ENCODE results near the gene MSH3. TPM values are rescaled to one million over a fixed set of nuclear protein-coding genes. Genes with fewer than 3 reads are reported as not detected.

MSH3 gene
- polyA plus RNA-seq, 3 donors: 4.5 to 9.9 (median 8.0) TPM

DNA sequence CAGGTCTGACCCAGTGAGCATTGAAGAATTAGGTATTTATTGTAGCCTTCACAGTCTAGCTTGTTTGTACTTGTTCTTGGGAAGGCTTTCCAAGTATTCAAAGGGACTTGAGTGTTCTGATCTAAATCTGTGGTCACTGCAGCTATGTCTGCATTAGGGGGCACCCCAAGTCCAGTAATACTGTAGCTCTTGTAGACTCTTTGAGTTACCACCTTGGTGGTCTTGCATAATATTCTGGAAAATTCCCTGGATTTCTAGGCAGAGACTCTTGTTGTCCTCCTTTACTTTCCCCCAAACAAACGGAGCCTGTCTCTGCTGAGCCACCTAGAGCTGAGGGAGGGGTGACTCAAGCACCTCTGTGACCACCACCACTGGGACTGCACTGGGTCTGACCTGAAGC, 149.9 kb downstream of the MSH3 start:
- H3K79me2 ChIP-seq (ENCODE audit: insufficient read depth, low read length): no peaks in the 10 kb centered on the region
- Mint-ChIP-seq H3K9me3 (peaks cover 0 to 3% (median 0%) of the 10 kb centered on the region in 7 donors), H3K27ac (peak overlapping the region in 1 of 7 donors; percentile 27), H3K36me3 (peaks cover 56 to 61% of the 10 kb centered on the region in 2 donors), H3K27me3 (ENCODE audit: low read depth in 3 of 3) (peaks cover 0 to 1% (median 0%) of the 10 kb centered on the region in 3 donors), H3K4me1 (no peaks in the 10 kb centered on the region), H3K4me3 (no peak overlapping the region)
- intact Hi-C loops (cut with micrococcal nuclease): no loop called here
- H3K4me2 ChIP-seq (replicated peaks; ENCODE audit: extremely low read depth, low read length, poor library complexity, severe bottlenecking): no peak overlapping the region
- H4K20me1 ChIP-seq (ENCODE audit: insufficient read depth, low read length): no peaks in the 10 kb centered on the region
- DNase-seq: no peak
- TF ChIP-seq, protein P1, sequence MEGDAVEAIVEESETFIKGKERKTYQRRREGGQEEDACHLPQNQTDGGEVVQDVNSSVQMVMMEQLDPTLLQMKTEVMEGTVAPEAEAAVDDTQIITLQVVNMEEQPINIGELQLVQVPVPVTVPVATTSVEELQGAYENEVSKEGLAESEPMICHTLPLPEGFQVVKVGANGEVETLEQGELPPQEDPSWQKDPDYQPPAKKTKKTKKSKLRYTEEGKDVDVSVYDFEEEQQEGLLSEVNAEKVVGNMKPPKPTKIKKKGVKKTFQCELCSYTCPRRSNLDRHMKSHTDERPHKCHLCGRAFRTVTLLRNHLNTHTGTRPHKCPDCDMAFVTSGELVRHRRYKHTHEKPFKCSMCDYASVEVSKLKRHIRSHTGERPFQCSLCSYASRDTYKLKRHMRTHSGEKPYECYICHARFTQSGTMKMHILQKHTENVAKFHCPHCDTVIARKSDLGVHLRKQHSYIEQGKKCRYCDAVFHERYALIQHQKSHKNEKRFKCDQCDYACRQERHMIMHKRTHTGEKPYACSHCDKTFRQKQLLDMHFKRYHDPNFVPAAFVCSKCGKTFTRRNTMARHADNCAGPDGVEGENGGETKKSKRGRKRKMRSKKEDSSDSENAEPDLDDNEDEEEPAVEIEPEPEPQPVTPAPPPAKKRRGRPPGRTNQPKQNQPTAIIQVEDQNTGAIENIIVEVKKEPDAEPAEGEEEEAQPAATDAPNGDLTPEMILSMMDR (IDR thresholded peaks at IDR 0.05): no peak
- no peak overlapping the region for H3K9ac ChIP-seq (ENCODE audit: insufficient read depth, low read length, poor library complexity, severe bottlenecking)
- no peak overlapping the region for H3K27ac ChIP-seq (ENCODE audit: low read depth in 1 of 2, low read length in 2 of 2)
- no peaks in the 10 kb centered on the region for H3K27me3 ChIP-seq (ENCODE audit: control insufficient read depth in 2 of 2, insufficient read depth in 2 of 2, low read length in 2 of 2)
- H3K36me3 ChIP-seq (replicated peaks in 1 of 2; ENCODE audit: control insufficient read depth in 1 of 2, insufficient read depth in 2 of 2, low read length in 2 of 2): peaks cover 30 to 58% of the 10 kb centered on the region in 2 donors
- WGBS (ENCODE audit: insufficient coverage): 100% methylated on average over 1 of the region's 1 CpG
- H3K4me3 ChIP-seq (replicated peaks in 1 of 3; ENCODE audit: low read depth in 2 of 3, low read length in 3 of 3): no peak overlapping the region
- H3K4me1 ChIP-seq (ENCODE audit: control insufficient read depth in 1 of 2, insufficient read depth in 2 of 2, low read length in 2 of 2): no peaks in the 10 kb centered on the region
- H2AFZ ChIP-seq (ENCODE audit: insufficient read depth, low read depth, low read length, poor library complexity, severe bottlenecking): no peak overlapping the region
- no peaks in the 10 kb centered on the region for H3K9me3 ChIP-seq (replicated peaks in 1 of 2; ENCODE audit: control insufficient read depth in 1 of 2, insufficient read depth in 1 of 2, low read length in 2 of 2)

GRCh38 chr5:80805038-80805437, 150.6 kb downstream of the MSH3 start:
- Histone ChIP-seq H3K9ac (ENCODE audit: insufficient read depth, low read length, poor library complexity, severe bottlenecking) (no peak overlapping the region), H3K79me2 (ENCODE audit: insufficient read depth, low read length) (no peaks in the 10 kb centered on the region), H3K27me3 (ENCODE audit: control insufficient read depth in 2 of 2, insufficient read depth in 2 of 2, low read length in 2 of 2) (no peaks in the 10 kb centered on the region), H3K36me3 (replicated peaks in 1 of 2; ENCODE audit: control insufficient read depth in 1 of 2, insufficient read depth in 2 of 2, low read length in 2 of 2) (peaks cover 28 to 52% of the 10 kb centered on the region in 2 donors), H2AFZ (ENCODE audit: insufficient read depth, low read depth, low read length, poor library complexity, severe bottlenecking) (no peak overlapping the region), H3K9me3 (replicated peaks in 1 of 2; ENCODE audit: control insufficient read depth in 1 of 2, insufficient read depth in 1 of 2, low read length in 2 of 2) (no peaks in the 10 kb centered on the region), H3K27ac (ENCODE audit: low read depth in 1 of 2, low read length in 2 of 2) (no peak overlapping the region), H3K4me1 (ENCODE audit: control insufficient read depth in 1 of 2, insufficient read depth in 2 of 2, low read length in 2 of 2) (no peaks in the 10 kb centered on the region), H4K20me1 (ENCODE audit: insufficient read depth, low read length) (no peaks in the 10 kb centered on the region), H3K4me2 (replicated peaks; ENCODE audit: extremely low read depth, low read length, poor library complexity, severe bottlenecking) (no peak overlapping the region), H3K4me3 (replicated peaks in 1 of 3; ENCODE audit: low read depth in 2 of 3, low read length in 3 of 3) (no peak overlapping the region)
- H3K9me3 Mint-ChIP-seq: peaks cover 0 to 3% (median 0%) of the 10 kb centered on the region in 7 donors
- H3K4me3 Mint-ChIP-seq: no peak overlapping the region
- H3K36me3 Mint-ChIP-seq: peaks cover 52 to 61% of the 10 kb centered on the region in 2 donors
- H3K4me1 Mint-ChIP-seq: no peaks in the 10 kb centered on the region
- DNase-seq: no peak
- intact Hi-C loops (cut with micrococcal nuclease): no loop called here
- TF ChIP-seq, protein P1 (IDR thresholded peaks at IDR 0.05): no peak
- no peak overlapping the region for H3K27ac Mint-ChIP-seq
- WGBS (ENCODE audit: insufficient coverage): no CpG with 5 or more reads among the region's 2 CpGs
- peaks cover 0 to 1% (median 0%) of the 10 kb centered on the region in 3 donors for H3K27me3 Mint-ChIP-seq (ENCODE audit: low read depth in 3 of 3)
